ENCODE results near the gene WNT7B.
A peak's percentile ranks its signal among the peaks of the same experiment; 100 is the strongest.

Gene WNT7B

GRCh38 chr22:45884201-45885062, 92.5 kb downstream of the WNT7B start:
- DNase-seq, result peak; percentile 49

- DNase-seq, result peak; percentile 32
Measured at GRCh38 chr22:45883811-45884170, 93.2 kb downstream of the WNT7B start.

DNA sequence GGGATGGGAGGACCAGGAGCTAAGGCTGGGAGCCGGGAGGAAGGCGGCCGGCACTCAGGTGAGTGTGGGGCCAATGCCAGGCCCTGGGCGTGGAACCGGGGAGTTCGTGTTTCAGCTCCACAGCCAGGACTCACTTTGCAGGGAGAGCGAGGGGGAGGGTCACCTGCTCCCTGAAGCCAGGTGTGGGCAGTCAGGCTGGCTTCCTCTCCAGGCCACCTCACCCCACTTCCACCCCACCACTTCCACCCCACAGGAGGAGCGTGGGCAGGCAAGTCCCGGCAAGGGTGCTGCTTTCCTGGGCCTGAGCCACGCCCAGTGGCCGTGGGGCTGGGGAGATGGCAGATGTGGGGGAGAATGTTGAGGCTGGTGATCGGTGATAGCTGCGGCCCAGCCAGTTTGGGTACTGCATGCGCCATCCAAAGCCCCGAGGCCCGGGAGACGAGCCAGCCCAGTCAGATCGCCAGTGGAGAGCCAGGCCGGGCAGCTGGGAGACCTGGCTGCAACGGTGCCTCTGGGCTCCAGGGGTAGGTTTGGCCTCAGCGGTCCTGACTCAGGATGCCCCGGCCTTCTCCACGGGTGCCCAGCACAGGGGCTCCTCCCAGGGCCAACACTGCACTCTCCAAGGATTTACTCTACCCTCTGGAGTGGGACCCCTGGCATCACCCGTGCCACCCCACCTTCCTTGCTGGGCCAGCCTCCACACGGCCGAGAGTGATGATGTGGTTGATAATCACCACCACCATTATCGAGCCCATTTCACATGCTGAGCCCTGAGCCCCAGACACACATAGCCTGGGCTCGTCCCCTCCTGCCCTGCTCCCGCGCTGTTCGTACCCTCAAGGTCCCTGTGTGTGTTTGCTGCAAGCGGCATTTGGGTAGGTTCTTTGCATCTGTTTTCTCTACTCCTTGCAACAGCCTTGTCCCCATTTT, 93.8 kb downstream of the WNT7B start:
- peak; percentile 46 for DNase-seq

- peak; percentile 25 for DNase-seq
Measured at GRCh38 chr22:45881524-45881875, 95.5 kb downstream of the WNT7B start.

DNA sequence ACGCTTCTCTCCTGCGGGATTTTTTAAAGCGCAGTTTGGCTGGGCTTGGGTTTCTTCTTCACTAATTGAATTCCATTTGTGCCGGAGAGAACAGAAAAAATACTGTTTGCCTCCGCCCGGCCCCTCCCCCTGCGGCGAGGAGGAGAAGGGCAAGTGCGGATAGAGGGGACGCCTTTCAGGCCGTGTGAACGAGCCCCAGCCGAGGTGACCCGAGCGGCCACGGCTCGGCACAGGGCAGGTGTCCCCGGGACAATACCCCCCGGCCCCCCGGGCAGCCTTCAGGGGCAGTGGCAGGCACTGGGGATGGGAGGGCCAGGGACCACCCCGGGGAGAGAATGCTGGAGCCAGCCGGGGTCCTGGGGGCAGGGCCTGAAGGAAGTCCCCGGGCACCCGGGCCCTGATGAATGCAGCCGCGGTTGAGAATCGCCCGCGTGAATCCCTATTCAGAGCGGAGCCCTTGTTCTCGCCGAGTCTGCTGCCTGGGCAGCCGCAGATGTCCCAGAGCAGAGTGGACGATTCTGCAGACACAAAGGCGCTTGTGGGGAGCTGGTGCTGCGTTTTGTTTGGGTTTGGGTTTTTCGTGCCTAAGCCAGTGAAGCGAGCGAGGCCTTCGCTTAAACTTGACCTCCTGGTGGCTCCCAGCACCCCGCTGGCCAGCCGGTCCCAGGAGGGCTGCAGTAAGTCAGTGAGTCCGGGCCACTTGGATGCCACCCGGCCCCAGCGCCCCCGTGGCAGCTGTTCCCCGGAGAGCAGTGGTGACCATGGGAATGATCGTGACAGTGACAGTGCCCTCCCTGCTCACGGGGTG, 96.0 kb downstream of the WNT7B start:
- peak; percentile 24 for DNase-seq

DNA sequence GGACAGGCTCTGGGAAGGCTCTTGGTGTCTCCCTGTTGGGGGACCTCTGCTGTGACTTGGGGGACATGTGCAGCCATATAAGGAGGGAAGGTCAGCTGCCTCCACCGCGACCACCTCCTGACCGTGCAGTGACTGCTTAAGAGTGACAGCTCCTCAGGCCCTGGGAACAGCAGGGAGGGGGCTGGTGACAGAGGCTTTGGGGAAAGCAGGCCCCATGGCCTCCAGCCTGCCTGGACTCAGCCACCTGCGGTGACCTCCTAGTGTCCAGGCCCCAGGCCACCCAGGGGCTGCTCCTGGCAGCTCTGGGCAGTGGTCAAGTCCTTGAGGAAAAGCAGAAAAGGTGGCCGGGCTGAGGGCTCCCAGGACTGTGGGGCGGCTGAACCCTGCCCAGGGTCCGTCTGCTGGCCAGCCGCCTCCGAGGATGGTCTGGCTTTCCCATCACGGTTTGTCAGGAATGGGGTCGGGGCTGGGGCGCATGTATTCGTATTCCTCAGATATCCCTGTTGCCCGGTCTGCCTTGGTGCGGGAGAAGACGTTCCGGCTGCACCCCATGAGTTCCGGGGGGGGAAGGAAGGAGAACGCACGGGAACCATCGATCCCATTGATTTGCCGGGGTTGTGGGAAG, 96.8 kb downstream of the WNT7B start:
- DNase-seq, result peak; percentile 38

- no peak for DNase-seq
Measured at GRCh38 chr22:45879552-45879949, 97.4 kb downstream of the WNT7B start.

GRCh38 chr22:45878901-45879551, 97.9 kb downstream of the WNT7B start:
- DNase-seq, result peak; percentile 47

GRCh38 chr22:45878051-45878781, 98.7 kb downstream of the WNT7B start:
- DNase-seq, result peak; percentile 54

DNA sequence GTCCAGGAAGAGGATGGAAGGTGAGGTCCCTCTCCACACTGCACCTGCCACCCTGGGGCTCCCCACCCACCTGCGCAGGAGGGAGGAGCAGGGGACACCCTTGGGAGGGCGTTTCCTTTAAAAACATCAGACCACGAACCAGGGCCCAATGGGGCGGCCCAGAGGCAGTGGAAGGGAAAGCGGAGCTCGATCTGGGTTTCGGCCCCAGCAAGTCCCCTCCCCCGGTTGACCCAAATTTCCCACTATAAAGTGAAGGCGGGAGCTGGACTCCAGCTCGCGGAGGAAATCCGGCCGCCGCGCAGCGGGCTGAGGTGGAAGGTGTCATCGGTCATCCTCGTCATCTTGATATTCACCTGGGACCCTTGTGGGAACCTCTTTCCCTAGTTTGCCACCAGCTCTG, 99.3 kb downstream of the WNT7B start:
- peak; percentile 38 for DNase-seq

DNA sequence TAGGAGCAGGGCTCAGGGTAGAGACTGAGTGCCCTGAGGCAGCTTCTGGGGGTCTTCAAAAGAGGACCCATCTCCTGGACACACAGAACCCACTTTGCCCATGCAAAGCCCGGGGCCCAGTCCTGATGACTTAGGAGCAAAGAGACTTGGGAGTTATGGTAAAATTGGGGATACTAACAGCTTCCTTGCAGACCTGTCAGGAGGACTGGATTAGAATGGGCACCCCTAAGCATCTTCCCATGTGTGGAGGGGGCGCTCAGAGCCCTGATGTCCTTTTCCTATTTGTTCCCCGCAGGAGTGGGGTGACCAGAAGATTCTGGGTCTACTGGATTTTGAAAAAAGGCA, 100.0 kb downstream of the WNT7B start:
- no peak for DNase-seq

DNA sequence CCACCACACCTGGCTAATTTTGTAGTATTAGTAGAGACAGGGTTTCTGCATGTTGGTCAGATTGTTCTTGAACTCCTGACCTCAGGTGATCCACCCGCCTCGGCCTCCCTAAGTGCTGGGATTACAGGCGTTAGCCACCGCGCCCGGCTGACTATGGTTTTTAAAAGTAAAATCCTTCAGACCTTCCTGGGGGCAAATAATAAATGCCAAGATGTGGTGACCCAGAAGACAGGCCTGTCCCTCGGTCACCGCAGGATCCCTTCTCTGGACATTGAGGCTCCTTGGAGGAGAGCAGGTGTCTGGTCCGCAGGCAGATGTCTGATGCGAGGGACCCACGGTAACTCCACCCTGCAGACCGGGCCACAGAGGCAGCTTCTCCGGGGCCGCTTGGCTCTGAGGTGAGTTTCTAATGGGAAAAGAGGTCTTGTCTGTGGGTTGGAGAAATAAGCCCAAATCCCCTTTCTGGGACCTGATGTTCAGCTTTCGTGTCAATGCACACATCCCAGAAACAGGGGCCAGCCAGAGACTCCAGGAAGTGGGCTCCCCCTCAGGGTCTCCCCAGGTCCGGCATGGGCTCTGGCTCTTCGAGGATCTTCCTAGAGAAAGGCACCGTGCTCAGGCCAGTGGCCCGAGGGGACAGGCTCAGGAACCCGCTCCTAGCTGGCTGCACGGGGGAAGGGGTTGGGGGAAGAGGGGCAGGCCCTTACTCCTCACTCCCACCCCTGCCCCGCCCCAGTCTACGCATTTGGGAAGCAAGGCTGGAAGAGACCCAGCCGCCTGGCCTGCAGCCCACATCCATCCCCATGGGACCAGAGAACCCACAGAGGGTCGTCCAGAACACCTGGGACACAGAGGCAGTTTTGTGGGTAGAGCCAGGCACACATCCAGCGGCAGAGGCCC, 100.6 kb downstream of the WNT7B start:
- DNase-seq, result peak; percentile 46

GRCh38 chr22:45872659-45873263, 104.2 kb downstream of the WNT7B start:
- DNase-seq, result no peak

DNA sequence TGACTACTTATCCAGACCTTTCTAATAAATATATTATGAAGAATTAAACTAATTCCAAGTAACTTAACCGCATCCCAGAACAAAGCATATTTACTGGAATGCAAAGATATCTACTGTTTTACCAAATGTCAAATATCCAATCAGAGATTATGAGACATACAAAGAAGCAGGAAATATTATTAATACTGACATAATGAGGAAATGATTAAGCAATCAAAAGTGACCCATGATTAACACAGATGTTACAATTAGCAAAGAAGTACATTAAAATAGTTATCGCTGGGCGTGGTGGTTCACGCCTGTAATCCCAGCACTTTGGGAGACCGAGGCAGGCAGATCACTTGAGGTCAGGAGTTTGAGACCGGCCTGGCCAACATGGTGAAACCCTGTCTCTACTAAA, 105.2 kb downstream of the WNT7B start:
- no peak for DNase-seq

Data from islet precursor cell (in vitro differentiated cells).